Fibroblast of upper back skin (primary cell): ENCODE results near the gene NOX5.

Experiments
- DNase-seq: peaks from one replicate; pipeline ENCODE4 v3.0.0-alpha.2; 2013

The NOX5 gene

GRCh38 chr15:69085325-69086081 lies 71.0 kb downstream of the NOX5 start:
- no peak for DNase-seq

- no peak for DNase-seq
These were observed 72.1 kb downstream of the NOX5 start for GRCh38 chr15:69086427-69087204.

GRCh38 chr15:69087366-69087976 lies 73.0 kb downstream of the NOX5 start:
- DNase-seq, result no peak

- DNase-seq, result no peak
These were observed 73.9 kb downstream of the NOX5 start for GRCh38 chr15:69088300-69088965.

- DNase-seq, result no peak
These were observed 74.8 kb downstream of the NOX5 start for GRCh38 chr15:69089258-69089657.

- DNase-seq, result peak; percentile 70
These were observed 75.9 kb downstream of the NOX5 start for GRCh38 chr15:69090197-69090948.

- DNase-seq, result no peak
These were observed 77.2 kb downstream of the NOX5 start for GRCh38 chr15:69091654-69092053.

- DNase-seq, result peak; percentile 49
These were observed 77.7 kb downstream of the NOX5 start for GRCh38 chr15:69092159-69092558.

GRCh38 chr15:69093127-69093526 lies 78.6 kb downstream of the NOX5 start:
- peak; percentile 11 for DNase-seq

- no peak for DNase-seq
These were observed 79.1 kb downstream of the NOX5 start for GRCh38 chr15:69093614-69094013.

GRCh38 chr15:69094124-69094921 lies 79.8 kb downstream of the NOX5 start:
- DNase-seq, result no peak

- no peak for DNase-seq
These were observed 80.8 kb downstream of the NOX5 start for GRCh38 chr15:69095274-69095673.

- DNase-seq, result no peak
These were observed 81.7 kb downstream of the NOX5 start for GRCh38 chr15:69096196-69096595.

- no peak for DNase-seq
These were observed 82.1 kb downstream of the NOX5 start for GRCh38 chr15:69096626-69097025.

- no peak for DNase-seq
These were observed 84.3 kb downstream of the NOX5 start for GRCh38 chr15:69098771-69099170.

GRCh38 chr15:69099941-69100340 lies 85.4 kb downstream of the NOX5 start:
- no peak for DNase-seq

- DNase-seq, result no peak
These were observed 86.3 kb downstream of the NOX5 start for GRCh38 chr15:69100821-69101220.

GRCh38 chr15:69104050-69104750 lies 89.7 kb downstream of the NOX5 start:
- no peak for DNase-seq

- DNase-seq, result no peak
These were observed 91.0 kb downstream of the NOX5 start for GRCh38 chr15:69105451-69105985.

- DNase-seq, result no peak
These were observed 92.6 kb downstream of the NOX5 start for GRCh38 chr15:69107025-69107620.
